LNCAP (cell line): Measurements from ENCODE around the gene CEP63.

ENCODE experiments used
- CTCF ChIP-seq: fragments of 450-650 bp; IDR thresholded peaks from 2 replicates; pipeline ENCODE4 v1.5.1; 2017; ENCODE audit warnings: mild to moderate bottlenecking

Gene CEP63

GRCh38 chr3:134447351-134447750, 38.5 kb upstream of the CEP63 start:
- no peak for TF ChIP-seq CTCF

GRCh38 chr3:134448664-134449063, 37.2 kb upstream of the CEP63 start:
- no peak for TF ChIP-seq CTCF

GRCh38 chr3:134449277-134449676, 36.6 kb upstream of the CEP63 start:
- peak; percentile 44; the same call in 1 of the 2 replicates for TF ChIP-seq CTCF

GRCh38 chr3:134449951-134450350, 35.9 kb upstream of the CEP63 start:
- TF ChIP-seq CTCF: no peak

- TF ChIP-seq CTCF: no peak
Measured at GRCh38 chr3:134453631-134454030, 32.2 kb upstream of the CEP63 start.

- no peak for TF ChIP-seq CTCF
Measured at GRCh38 chr3:134457376-134458074, 28.3 kb upstream of the CEP63 start.

- TF ChIP-seq CTCF: no peak
Measured at GRCh38 chr3:134458406-134458945, 27.4 kb upstream of the CEP63 start.
